Measurements from ENCODE around the gene WASL.
"Not testable (repeated sequence)": the region's sequence is repeated elsewhere in the genome, so short reads cannot be mapped to it uniquely, and the experiment has no call there.

The WASL gene

GRCh38 chr7:123658023-123658422 lies 90.8 kb downstream of the WASL start:
- DNase-seq (ENCODE audit: low spot score): no peak

DNA sequence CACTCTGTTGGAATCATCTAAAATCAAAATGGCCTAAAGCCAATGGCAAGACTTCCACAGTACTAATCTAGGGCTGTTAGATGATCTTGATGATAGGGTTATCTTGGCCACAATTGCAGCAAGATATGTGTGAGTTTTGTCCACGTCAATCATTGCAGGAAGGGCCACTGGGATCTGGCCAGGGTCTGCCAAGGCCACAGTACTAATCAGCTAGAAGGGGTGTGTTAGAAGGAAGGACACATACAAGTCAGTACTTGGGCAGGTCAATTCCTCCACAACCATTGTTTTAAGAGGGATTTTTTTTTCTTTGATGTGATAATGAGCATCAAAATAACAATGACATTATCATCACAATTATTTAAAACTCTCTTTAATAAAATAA lies 91.5 kb downstream of the WASL start:
- DNase-seq (ENCODE audit: low spot score): no peak

DNA sequence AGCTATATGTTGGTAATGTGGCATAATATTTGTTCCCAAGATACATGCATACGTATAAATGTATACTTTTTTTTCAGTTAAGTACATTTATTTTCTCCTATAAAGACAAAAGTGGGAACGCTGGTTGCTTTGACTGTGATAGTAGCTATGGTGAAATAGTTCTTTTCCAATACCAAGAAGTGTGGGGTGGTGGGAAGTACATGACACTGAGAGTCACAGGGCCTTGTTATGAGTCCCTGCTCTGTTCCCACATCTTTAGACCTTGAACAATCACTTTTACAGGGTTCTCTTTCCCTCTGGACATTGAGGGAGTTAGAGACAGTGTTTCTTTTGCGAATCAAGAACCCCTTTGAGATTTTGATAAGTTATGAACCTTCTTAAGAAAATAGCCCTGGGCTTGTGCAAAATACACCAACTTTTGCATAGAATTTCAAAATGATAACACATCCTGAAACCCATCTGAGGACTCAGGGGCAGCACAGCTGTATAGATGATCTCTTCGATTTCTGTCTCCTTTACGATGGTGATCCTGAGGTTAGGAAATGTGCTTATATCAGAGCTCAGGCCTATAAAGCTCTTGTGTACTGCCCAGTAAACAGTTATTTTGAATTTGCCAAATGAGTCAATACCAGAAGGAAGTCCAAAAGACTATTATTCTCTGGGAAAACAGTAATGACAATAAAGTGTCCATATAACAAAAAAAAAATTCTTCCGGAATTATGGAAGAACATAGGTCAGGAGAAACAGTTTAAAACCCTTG lies 92.1 kb downstream of the WASL start:
- no peak for DNase-seq (ENCODE audit: low spot score)

- DNase-seq (ENCODE audit: low spot score): no peak
Observed at GRCh38 chr7:123655614-123656013, 93.2 kb downstream of the WASL start, which contains the start of gene LMOD2. TSS of gene LMOD2 (plus strand) at chr7:123655866. CDS start at chr7:123655964, 98 bp downstream.

DNA sequence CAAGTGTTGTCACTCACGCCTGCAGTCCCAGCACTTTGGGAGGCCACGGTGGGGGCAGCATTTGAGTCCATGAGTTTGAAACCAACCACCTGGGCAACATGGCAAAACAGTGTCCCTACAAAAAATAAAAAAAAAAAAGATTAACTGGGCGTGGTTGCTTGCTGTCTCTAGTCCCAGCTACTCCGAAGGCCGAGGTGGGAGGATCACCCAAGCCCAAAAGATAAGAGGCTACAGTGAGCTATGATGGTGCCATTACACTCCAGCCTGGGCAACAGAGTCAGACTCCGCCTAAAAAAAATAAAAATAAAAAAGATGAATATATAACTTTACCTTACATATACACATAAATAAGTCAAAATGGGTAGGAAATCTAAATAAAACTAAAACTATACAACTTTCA lies 95.6 kb downstream of the WASL start:
- DNase-seq (ENCODE audit: low spot score): no peak

GRCh38 chr7:123652406-123652805 lies 96.4 kb downstream of the WASL start:
- no peak for DNase-seq (ENCODE audit: low spot score)

DNA sequence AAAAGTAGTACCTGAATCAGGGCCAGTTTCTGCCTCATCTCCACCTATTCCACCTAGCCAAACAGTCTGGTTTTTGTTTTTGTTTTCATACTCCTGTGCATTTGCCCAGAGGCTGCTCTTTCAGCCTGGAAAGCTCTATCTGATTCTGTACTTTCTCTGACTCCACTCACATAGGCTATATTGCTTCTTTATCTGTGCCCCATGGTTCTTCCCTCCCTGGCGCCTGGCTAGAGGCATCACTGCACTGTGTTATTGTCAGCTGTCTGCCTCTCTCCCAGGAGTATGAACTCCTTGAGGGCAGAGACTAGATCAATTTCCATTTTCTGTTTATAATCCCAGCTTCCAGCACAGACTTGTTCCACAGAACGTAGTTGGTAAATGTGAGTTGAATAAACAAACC lies 98.2 kb downstream of the WASL start:
- DNase-seq (ENCODE audit: low spot score): no peak

GRCh38 chr7:123649964-123650363 lies 98.8 kb downstream of the WASL start:
- DNase-seq (ENCODE audit: low spot score): no peak

DNA sequence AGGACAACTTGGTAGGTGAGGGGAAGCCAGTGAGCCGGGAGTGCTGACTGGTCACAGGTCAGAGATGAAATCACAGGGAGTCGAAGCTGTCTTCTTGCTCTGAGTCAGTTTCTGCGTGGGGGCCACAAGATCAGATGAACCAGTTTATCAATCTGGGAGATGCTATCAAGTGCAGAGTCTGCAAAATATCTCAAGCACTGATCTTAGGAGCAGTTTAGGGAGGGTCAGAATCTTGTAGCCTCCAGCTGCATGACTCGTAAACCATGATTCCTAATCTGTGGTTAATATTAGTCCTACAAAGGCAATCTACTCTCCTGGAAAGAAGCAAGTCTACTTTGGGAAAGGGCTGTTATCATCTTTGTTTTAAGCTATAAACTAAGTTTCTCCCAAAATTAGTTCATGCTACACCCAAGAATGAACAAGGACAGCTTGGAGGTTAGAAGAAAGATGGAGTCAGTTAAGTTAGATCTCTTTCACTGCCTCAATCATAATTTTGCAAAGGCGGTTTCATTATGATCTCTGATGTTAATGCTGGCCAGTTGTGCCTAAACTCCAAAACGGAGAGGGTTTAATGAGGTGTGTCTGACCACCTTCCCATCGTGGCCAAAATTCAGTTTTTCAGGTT lies 101.6 kb downstream of the WASL start:
- no peak for DNase-seq (ENCODE audit: low spot score)

- no peak for DNase-seq (ENCODE audit: low spot score)
Observed at GRCh38 chr7:123645516-123645915, 103.3 kb downstream of the WASL start.

DNA sequence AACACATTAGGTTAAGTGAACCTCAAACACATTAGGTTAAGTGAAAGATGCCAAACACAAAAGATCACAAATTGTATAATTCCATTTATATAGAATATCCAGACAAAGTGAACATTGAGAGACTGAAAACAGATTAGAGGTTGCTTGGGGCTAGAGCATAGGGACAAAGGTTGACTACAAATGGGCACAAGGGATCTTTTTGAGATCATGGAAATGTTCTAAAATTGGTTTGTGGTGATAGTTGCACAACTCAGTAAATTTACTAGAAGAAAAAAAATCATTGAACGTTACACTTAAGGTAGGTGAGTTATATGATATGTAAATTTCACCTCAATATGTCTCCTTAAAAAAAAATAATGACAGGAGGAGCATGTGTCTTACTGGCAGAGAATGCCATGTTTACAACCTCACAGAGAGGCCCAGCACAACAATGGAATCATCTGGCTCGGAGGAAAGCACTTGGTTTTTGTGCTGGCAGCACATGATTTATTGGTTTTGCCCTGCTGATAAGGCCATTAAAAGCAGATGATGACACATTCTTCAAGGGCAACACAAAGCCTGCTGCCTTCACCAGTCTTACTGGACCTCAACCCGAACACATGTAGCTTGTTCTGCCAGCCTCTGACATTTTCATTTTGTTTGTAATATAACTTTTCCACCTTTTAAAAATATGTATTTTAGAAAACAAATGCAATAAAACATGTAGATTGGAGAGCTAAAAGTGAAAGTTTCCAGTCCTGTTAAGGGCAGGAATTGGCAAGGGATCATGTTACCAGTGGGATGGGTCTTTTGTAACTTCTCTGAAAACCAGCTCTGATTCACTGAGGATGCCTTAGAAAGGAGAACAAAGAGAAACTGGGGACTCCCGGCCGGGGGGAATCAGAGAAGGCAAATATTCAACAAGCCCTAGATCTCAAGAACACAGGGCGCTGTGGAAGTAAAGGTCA lies 105.0 kb downstream of the WASL start:
- peak; percentile 68 for DNase-seq (ENCODE audit: low spot score)

DNA sequence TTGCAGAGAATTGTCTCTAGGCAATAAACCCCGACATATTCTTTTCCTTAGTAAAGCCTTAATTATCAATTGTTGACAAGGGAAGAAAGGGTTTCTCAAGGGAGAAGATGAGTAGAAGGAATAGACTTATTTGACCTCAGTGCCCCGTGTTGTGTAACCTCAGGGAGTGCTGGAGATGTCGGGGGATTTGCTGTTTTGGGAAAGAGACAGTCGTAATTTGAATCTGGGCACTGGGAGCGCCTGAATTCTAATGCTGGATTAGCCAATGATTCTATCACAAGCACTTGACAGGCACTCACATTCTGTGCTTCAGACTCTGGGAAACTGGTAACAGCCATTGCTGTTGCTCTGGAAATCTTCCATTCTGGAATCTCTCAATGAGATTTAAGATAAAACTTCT lies 106.9 kb downstream of the WASL start:
- DNase-seq (ENCODE audit: low spot score): no peak

DNA sequence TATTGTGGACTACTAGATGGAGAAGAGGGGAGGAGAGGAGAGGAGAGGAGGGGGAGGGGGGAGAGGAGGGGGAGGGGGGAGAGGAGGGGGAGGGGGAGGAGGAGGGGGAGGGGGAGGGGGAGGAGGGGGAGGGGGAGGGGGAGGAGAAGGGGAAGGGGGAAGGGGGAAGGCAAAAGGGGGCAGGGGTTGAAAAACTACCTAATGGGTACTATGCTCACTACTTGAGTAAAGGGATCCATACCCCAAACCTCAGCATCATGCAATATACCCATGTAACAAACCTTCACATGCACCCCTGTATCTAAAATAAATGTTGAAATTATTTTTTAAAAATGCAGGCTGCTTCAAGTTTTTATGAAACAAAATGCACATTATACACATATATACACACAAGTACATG lies 108.2 kb downstream of the WASL start:
- no peak for DNase-seq (ENCODE audit: low spot score)

GRCh38 chr7:123639631-123640030 lies 109.2 kb downstream of the WASL start:
- no peak for DNase-seq (ENCODE audit: low spot score)

GRCh38 chr7:123637878-123638277 lies 110.9 kb downstream of the WASL start:
- no peak for DNase-seq (ENCODE audit: low spot score)

DNA sequence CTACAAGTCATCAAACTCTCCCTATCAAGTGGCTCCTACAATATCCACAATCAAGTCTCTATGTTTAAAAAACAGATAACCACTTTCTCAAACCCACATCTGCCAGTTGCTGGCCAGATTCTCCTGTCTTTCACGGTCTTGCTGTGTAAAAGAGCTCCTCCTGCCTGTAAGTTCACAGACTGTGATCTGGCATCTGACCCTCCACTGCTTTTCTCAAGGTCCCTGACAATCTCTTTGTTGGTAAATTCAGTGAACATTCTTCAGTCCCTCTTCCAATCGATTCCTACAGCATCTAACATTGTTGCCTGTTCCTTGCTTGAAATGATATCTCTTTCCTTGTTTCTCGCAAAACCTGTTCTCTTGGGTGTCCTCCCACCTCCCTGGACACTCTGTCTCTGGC lies 111.6 kb downstream of the WASL start:
- no peak for DNase-seq (ENCODE audit: low spot score)

DNA sequence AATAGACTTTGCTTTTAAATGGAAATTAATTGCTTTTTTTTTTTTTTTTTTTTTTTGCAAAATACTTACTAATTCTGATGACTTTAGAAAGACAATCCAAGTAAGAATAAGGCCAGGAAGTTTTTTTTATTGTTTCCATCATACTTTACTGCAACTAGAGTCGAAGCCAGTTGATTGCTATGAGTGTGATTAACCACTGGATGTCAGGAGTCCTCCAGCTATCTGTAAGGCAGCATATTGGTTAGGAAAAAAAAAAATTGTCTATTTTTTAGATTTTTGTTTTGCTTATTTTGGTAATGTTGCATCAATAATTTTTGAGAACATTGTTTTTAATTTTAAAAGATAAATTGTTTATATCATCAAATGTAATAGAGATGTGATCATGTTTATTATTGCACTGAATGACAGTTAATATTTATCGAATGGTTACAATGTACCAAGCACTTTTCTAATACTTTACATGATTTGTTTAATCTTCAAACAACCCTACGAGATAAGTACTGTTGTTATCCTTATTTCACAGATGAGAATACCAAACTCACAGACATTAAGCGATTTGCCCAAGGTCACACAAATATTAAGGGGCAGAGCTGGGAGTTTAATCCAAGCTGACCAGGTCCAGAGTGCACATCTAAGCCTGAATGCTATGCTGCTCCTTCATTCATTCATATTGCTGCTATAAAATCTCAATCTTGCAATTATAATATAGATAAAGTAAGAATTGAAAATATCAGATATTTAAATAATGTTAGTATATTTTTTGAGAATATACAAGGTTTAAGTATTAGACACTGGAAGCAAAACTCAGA lies 113.0 kb downstream of the WASL start:
- peak; percentile 26 for DNase-seq (ENCODE audit: low spot score)

- not testable (repeated sequence) for DNase-seq (ENCODE audit: low spot score)
Observed at GRCh38 chr7:123634011-123634573, 114.7 kb downstream of the WASL start.

DNA sequence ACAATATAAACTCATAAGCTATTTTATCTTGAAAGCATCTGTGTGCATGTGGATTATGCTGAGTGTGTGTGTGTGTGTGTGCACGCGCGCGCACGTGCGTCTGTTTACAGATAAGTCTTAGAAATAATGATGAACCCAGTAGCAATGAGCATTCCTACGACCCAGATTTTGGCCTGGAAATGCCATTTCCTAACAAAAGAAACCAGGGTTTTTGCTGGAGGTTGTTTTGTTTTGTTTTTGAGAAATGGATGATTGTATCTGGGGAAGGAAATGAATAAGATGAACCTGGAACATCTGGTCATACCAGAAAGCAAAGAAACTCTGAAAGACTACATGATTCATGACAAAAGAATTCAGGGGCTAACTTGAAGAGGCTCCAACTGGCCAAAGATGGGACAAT lies 115.2 kb downstream of the WASL start:
- DNase-seq (ENCODE audit: low spot score): no peak

DNA sequence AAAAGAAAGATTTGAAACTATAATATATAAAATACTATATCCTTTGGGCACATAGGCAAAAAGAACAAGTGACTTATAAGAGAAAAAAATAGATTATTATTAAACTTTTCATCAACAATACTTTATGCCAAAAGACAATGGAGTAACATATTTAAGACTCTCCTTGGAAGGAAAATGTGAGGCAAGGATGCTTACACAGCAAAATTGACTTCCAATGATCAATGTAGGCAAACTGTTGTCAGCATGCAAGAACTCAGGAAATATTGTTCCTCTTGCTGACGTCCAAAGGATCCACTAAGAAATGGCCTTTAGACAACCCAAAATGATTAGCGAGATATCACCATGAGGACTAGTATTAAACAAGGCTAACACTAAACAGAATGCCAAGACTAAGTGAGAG lies 116.0 kb downstream of the WASL start:
- DNase-seq (ENCODE audit: low spot score): no peak

Data from iPS-NIHi11 (cell line).